Ovary (tissue), 3 donors: ENCODE results near the gene ACTN1.

Source experiments
- EP300 ChIP-seq: sonication (generic); formaldehyde crosslinking; IDR thresholded peaks from one replicate; pipeline ENCODE4 v1.6.1; 2017; ENCODE audit warnings: antibody characterized with exemption
- POLR2A ChIP-seq: fragments of 450-650 bp; IDR thresholded peaks from one replicate; pipeline ENCODE4 v1.6.1; 2017; ENCODE audit warnings: antibody characterized with exemption, mild to moderate bottlenecking, moderate library complexity
- TF ChIP-seq, protein P1 (sequence below), 3 donors: fragments of 450-650 bp in 2 of 3; fragments of 200-600 bp in 1 of 3; IDR thresholded peaks; one replicate each; pipeline versions ENCODE4 v1.5.1 to v1.8.0; 2016 to 2022; ENCODE audit warnings: antibody characterized with exemption in 3 of 3, mild to moderate bottlenecking in 1 of 3
- donor health status: DM: no; HTN: no; CAD: no.

DNA sequence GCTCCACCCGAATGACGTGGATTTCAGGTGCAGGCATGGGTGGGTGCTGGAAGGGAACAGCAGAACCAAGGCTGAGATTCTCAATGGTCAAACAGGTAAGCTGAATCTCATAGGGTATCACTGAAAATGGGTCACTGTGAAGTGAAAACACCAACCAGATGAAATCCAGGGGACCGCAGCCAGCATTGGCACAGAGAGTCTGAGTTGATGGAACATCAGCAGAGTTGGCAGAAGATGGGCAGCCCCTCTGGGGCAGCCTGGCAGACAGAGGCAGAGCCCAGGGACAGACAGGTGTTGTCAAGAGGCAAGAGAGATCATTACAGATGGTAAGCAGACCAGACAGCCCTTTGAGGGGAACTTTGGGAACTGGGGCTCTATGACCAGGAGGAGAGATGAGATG, 48.0 kb downstream of the ACTN1 start:
- TF ChIP-seq POLR2A, result no peak
- TF ChIP-seq, protein P1, sequence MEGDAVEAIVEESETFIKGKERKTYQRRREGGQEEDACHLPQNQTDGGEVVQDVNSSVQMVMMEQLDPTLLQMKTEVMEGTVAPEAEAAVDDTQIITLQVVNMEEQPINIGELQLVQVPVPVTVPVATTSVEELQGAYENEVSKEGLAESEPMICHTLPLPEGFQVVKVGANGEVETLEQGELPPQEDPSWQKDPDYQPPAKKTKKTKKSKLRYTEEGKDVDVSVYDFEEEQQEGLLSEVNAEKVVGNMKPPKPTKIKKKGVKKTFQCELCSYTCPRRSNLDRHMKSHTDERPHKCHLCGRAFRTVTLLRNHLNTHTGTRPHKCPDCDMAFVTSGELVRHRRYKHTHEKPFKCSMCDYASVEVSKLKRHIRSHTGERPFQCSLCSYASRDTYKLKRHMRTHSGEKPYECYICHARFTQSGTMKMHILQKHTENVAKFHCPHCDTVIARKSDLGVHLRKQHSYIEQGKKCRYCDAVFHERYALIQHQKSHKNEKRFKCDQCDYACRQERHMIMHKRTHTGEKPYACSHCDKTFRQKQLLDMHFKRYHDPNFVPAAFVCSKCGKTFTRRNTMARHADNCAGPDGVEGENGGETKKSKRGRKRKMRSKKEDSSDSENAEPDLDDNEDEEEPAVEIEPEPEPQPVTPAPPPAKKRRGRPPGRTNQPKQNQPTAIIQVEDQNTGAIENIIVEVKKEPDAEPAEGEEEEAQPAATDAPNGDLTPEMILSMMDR (IDR thresholded peaks at IDR 0.05), result no peak
- no peak for TF ChIP-seq EP300
